ENCODE measurements around the gene CD99.

The CD99 gene

GRCh38 chrX:2650865-2651264, 40.2 kb upstream of the CD99 start:
- no peak overlapping the region for H3K4me3 ChIP-seq (ENCODE audit: low read length)
- DNase-seq (ENCODE audit: low read depth): no peak

GRCh38 chrX:2652106-2652505, 39.0 kb upstream of the CD99 start:
- no peak overlapping the region for H3K4me3 ChIP-seq (ENCODE audit: low read length)
- peak; percentile 43 for TF ChIP-seq CTCF (conservative IDR thresholded peaks at IDR 0.05; ENCODE audit: low read depth, low read length)
- no peak for DNase-seq (ENCODE audit: low read depth)

More at GRCh38 chrX:2650865-2651264, 40.2 kb upstream of the CD99 start:
- TF ChIP-seq CTCF (conservative IDR thresholded peaks at IDR 0.05; ENCODE audit: low read depth, low read length): no peak

- DNase-seq (ENCODE audit: low read depth): no peak
- H3K4me3 ChIP-seq (ENCODE audit: low read length): no peak overlapping the region
- TF ChIP-seq CTCF (conservative IDR thresholded peaks at IDR 0.05; ENCODE audit: low read depth, low read length): no peak
Observed at GRCh38 chrX:2654436-2655340, 36.4 kb upstream of the CD99 start.

- no peak for TF ChIP-seq CTCF (conservative IDR thresholded peaks at IDR 0.05; ENCODE audit: low read depth, low read length)
- no peak for DNase-seq (ENCODE audit: low read depth)
- no peak overlapping the region for H3K4me3 ChIP-seq (ENCODE audit: low read length)
Observed at GRCh38 chrX:2656257-2656836, 34.7 kb upstream of the CD99 start.

GRCh38 chrX:2657532-2658113, 33.5 kb upstream of the CD99 start:
- TF ChIP-seq CTCF (conservative IDR thresholded peaks at IDR 0.05; ENCODE audit: low read depth, low read length): no peak
- H3K4me3 ChIP-seq (ENCODE audit: low read length): no peak overlapping the region
- no peak for DNase-seq (ENCODE audit: low read depth)

DNA sequence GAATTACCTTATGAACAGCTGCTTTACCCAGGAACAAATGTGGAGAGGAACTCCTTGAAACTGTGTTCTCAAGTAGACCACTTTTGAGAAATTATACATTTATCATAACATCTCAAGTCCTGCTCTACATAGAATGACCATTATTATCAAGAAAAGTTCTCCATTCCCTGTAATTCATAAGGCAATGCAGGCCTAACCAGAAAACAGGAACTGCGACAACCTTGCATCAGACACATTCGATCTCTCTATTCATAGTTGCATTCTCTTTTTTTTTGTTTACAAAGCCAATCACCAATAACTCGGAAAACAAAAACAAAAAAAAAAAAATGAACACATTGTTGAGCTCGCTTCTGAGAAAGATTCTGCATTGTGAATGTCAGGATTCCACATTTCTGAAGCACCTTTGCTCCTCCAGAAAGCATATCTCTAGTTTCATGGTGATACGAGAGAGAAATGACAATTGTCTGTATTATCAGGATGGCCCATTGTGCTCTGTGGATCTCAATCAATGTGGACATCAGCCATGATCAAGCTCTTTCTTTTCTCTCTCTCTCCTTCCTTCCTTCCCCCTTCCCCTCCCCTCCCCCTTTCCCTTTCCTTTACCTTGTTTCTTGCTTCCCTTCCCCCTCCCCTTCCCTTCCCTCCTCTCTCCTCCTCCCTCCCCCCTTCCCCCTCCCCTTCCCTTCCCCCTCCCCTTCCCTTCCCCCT, 32.4 kb upstream of the CD99 start:
- DNase-seq (ENCODE audit: low read depth): no peak
- TF ChIP-seq CTCF (conservative IDR thresholded peaks at IDR 0.05; ENCODE audit: low read depth, low read length): no peak

More for the DNA sequence above, 32.4 kb upstream of the CD99 start:
- H3K4me3 ChIP-seq (ENCODE audit: low read length): no peak overlapping the region
